Measurements from ENCODE around the gene GRK1.

DNA sequence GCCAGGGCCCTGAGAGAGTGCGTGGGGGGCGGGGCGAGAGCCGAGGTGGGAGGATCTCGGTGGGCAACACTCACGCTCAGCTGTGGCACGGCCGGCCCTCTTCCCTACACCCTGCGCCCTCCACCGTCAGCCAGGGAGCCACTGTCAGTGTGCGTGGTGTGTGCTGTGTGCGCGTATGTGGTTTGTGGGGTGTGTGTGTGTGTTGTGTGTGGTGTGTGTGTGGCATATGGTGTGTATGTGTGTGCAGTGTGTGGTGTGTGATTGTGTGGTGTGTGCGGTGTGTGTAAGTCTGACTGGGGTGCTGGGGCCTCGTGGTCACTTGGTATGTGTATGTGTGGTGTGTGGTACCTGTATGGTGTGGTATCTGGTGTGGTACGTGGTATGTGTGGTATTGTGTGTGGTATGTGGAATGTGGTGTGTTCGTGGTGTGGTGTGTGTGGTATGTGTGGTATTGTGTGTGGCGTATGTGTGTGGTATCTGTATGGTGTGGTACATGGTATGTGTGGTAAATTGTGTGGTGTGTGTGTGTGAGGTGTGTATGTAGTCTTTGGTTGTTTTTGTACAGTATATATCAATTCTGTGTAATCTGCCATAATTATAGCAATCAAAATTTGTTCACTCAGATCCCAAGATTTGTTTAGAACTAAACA is 5.1 kb downstream of the GRK1 start:
- TF ChIP-seq CTCF (IDR thresholded peaks at IDR 0.05; ENCODE audit: insufficient read depth, low read length, poor library complexity, severe bottlenecking) (no peak), EZH2phosphoT487 (conservative IDR thresholded peaks at IDR 0.05; ENCODE audit: low read length) (no peak)

Data from SU-DHL-6 (cell line).